ENCODE results near the gene OTOF. TPM values are rescaled to one million over a fixed set of nuclear protein-coding genes. Genes with fewer than 3 reads are reported as not detected.

Gene OTOF
- polyA plus RNA-seq, 3 donors, result 0.51 TPM; not detected in 2

- H3K4me1 ChIP-seq (ENCODE audit: control insufficient read depth in 1 of 2, insufficient read depth in 2 of 2, low read length in 2 of 2), result no peaks in the 10 kb centered on the region
- no peaks in the 10 kb centered on the region for H3K79me2 ChIP-seq (ENCODE audit: insufficient read depth, low read length)
- H3K9me3 Mint-ChIP-seq, result peaks cover 0 to under 1% (median 0%) of the 10 kb centered on the region in 7 donors
- 84% methylated on average over 5 of the region's 5 CpGs for WGBS (ENCODE audit: insufficient coverage)
- no peak overlapping the region for H3K4me2 ChIP-seq (replicated peaks; ENCODE audit: extremely low read depth, low read length, poor library complexity, severe bottlenecking)
- H3K9me3 ChIP-seq (replicated peaks in 1 of 2; ENCODE audit: control insufficient read depth in 1 of 2, insufficient read depth in 1 of 2, low read length in 2 of 2), result no peaks in the 10 kb centered on the region
- H3K9ac ChIP-seq (ENCODE audit: insufficient read depth, low read length, poor library complexity, severe bottlenecking), result no peak overlapping the region
- intact Hi-C loops (cut with micrococcal nuclease), result no loop called here
- H3K36me3 Mint-ChIP-seq, result no peaks in the 10 kb centered on the region
- H3K4me1 Mint-ChIP-seq, result peaks cover under 1% of the 10 kb centered on the region
- H2AFZ ChIP-seq (ENCODE audit: insufficient read depth, low read depth, low read length, poor library complexity, severe bottlenecking), result no peak overlapping the region
- H3K4me3 Mint-ChIP-seq, result no peak overlapping the region
- no peaks in the 10 kb centered on the region for H3K36me3 ChIP-seq (replicated peaks in 1 of 2; ENCODE audit: control insufficient read depth in 1 of 2, insufficient read depth in 2 of 2, low read length in 2 of 2)
- no peaks in the 10 kb centered on the region for H3K27me3 ChIP-seq (ENCODE audit: control insufficient read depth in 2 of 2, insufficient read depth in 2 of 2, low read length in 2 of 2)
- no peak overlapping the region for H3K27ac ChIP-seq (ENCODE audit: low read depth in 1 of 2, low read length in 2 of 2)
- no peaks in the 10 kb centered on the region for H4K20me1 ChIP-seq (ENCODE audit: insufficient read depth, low read length)
- DNase-seq, result no peak
- no peak overlapping the region for H3K4me3 ChIP-seq (replicated peaks in 1 of 3; ENCODE audit: low read depth in 2 of 3, low read length in 3 of 3)
- TF ChIP-seq CTCF (IDR thresholded peaks at IDR 0.05), result no peak
- no peak overlapping the region for H3K27ac Mint-ChIP-seq
- peaks cover 3 to 5% (median 5%) of the 10 kb centered on the region in 3 donors for H3K27me3 Mint-ChIP-seq (ENCODE audit: low read depth in 3 of 3)
Observed at GRCh38 chr2:26421961-26422360, 56.0 kb downstream of the OTOF start.

GRCh38 chr2:26414311-26414710 lies 63.6 kb downstream of the OTOF start:
- Mint-ChIP-seq H3K9me3 (peaks cover 0 to 4% (median 2%) of the 10 kb centered on the region in 7 donors), H3K27ac (no peak overlapping the region), H3K4me3 (no peak overlapping the region), H3K4me1 (peaks cover 23% of the 10 kb centered on the region), H3K36me3 (no peaks in the 10 kb centered on the region), H3K27me3 (ENCODE audit: low read depth in 3 of 3) (peaks cover 0 to 2% (median 0%) of the 10 kb centered on the region in 3 donors)
- TF ChIP-seq CTCF (IDR thresholded peaks at IDR 0.05), result no peak
- Histone ChIP-seq H3K4me3 (replicated peaks in 1 of 3; ENCODE audit: low read depth in 2 of 3, low read length in 3 of 3) (no peak overlapping the region), H3K9ac (ENCODE audit: insufficient read depth, low read length, poor library complexity, severe bottlenecking) (no peak overlapping the region), H3K79me2 (ENCODE audit: insufficient read depth, low read length) (no peaks in the 10 kb centered on the region), H2AFZ (ENCODE audit: insufficient read depth, low read depth, low read length, poor library complexity, severe bottlenecking) (no peak overlapping the region), H3K9me3 (replicated peaks in 1 of 2; ENCODE audit: control insufficient read depth in 1 of 2, insufficient read depth in 1 of 2, low read length in 2 of 2) (no peaks in the 10 kb centered on the region), H3K36me3 (replicated peaks in 1 of 2; ENCODE audit: control insufficient read depth in 1 of 2, insufficient read depth in 2 of 2, low read length in 2 of 2) (no peaks in the 10 kb centered on the region), H3K27ac (ENCODE audit: low read depth in 1 of 2, low read length in 2 of 2) (no peak overlapping the region), H3K4me2 (replicated peaks; ENCODE audit: extremely low read depth, low read length, poor library complexity, severe bottlenecking) (no peak overlapping the region), H3K4me1 (ENCODE audit: control insufficient read depth in 1 of 2, insufficient read depth in 2 of 2, low read length in 2 of 2) (peaks cover 9 to 17% of the 10 kb centered on the region in 2 donors), H4K20me1 (ENCODE audit: insufficient read depth, low read length) (no peaks in the 10 kb centered on the region), H3K27me3 (ENCODE audit: control insufficient read depth in 2 of 2, insufficient read depth in 2 of 2, low read length in 2 of 2) (no peaks in the 10 kb centered on the region)
- DNase-seq, result no peak
- intact Hi-C loops (cut with micrococcal nuclease), result no loop called here
- 100% methylated on average over 3 of the region's 3 CpGs for WGBS (ENCODE audit: insufficient coverage)

Data from CD14-positive monocyte (primary cell).